Mononuclear cell (primary cell): ENCODE results near the gene MAPK4. TPM values are rescaled to one million over a fixed set of nuclear protein-coding genes. Genes with fewer than 3 reads are reported as not detected.

Source experiments
- H3K27me3 ChIP-seq: 2 replicates; pipeline ENCODE4 v1.6.0; 2011; ENCODE audit warnings: low read length, control low read depth; ENCODE audit not compliant: insufficient read depth
- H3K4me1 ChIP-seq: 2 replicates; pipeline ENCODE4 v1.5.1; 2011; ENCODE audit warnings: mild to moderate bottlenecking, low read length, control low read depth; ENCODE audit not compliant: insufficient read depth
- H3K4me3 ChIP-seq: 2 replicates; pipeline ENCODE4 v1.5.1; 2011; ENCODE audit warnings: mild to moderate bottlenecking, low read length, moderate library complexity
- H3K9me3 ChIP-seq: 2 replicates; pipeline ENCODE4 v1.5.1; 2011; ENCODE audit warnings: low read depth, mild to moderate bottlenecking, control low read depth, low read length
- total RNA-seq: library from RNA; depleted of rRNA; stranded (reverse); fragments of >200 nt; gene quantifications from one replicate; pipeline ENCODE4 v1.2.3, GENCODE V29; 2012

The MAPK4 gene
- total RNA-seq, 1 donor, result not detected

DNA sequence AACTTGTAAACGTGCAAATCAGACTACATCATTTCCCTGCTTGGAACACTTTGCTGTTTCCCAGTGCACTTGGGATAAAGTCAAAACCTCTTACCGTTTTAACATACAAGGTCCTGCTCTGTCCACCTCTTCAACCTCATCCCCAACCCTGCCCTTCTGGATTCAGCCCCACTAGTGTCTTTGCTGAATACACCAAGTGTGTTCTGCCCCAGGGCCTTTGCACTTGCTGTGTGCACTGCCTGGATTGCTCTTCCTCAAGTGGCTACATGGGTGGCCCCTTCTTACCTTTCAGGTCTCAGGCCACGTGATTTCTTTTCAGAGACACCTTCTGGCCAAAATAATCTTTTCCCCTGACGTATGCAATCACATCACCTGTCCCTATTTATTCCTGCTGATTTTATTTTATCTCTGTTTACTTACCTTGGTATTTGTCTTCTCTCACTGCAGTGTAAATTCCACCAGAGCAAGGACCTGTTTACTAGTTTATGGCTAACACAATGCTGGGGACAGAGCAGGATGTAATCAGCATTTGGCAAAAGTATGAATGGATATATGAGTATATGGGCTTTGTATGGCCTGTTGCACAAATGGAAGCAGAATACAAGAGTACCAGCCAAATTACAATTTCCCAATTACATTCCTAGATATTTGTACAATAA is 63.9 kb downstream of the MAPK4 start:
- Histone ChIP-seq H3K4me3 (no peak overlapping the region), H3K9me3 (no peaks in the 10 kb centered on the region), H3K4me1 (no peaks in the 10 kb centered on the region), H3K27me3 (no peaks in the 10 kb centered on the region)

DNA sequence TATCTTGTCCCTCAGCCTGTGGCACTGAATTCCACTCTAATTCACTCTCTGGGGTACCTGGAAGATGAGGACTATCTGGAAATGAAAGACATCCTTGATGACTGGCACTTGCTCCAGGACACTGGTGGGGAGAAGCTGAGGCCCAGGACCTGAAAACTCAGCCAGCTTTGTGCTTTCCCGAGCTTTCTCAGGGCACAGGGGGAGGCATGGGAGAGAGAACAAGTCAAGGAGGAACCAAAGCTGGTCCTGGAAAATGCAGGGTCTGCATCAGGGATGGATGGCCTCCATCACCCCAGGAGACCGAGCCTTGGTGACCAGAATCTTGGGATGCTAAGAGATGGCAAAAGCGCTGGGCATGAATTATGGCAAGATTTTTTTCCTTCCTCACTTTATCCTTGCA is 65.1 kb downstream of the MAPK4 start:
- Histone ChIP-seq H3K9me3 (no peaks in the 10 kb centered on the region), H3K4me1 (no peaks in the 10 kb centered on the region), H3K27me3 (no peaks in the 10 kb centered on the region), H3K4me3 (no peak overlapping the region)

DNA sequence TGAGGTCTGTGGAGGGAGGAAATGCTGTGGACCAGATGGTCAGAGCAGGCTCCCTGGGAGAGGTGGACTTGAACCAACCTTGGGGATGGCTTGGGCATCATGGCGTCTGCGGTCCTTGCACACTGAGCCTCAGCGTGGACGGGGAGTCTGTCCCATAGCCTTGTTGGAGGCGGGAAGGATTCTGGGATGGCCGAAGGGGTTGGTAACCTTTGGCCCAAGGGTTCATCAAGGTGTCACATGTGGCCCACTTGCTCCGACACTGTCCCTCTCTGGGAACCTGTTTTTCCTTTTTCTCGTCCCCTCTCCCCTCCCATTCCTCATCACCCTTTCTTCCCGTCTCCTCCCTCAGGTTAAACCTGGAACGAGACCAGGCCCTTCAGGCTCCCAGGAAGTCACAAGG is 66.4 kb downstream of the MAPK4 start:
- Histone ChIP-seq H3K27me3 (no peaks in the 10 kb centered on the region), H3K4me1 (no peaks in the 10 kb centered on the region), H3K9me3 (no peaks in the 10 kb centered on the region), H3K4me3 (no peak overlapping the region)

DNA sequence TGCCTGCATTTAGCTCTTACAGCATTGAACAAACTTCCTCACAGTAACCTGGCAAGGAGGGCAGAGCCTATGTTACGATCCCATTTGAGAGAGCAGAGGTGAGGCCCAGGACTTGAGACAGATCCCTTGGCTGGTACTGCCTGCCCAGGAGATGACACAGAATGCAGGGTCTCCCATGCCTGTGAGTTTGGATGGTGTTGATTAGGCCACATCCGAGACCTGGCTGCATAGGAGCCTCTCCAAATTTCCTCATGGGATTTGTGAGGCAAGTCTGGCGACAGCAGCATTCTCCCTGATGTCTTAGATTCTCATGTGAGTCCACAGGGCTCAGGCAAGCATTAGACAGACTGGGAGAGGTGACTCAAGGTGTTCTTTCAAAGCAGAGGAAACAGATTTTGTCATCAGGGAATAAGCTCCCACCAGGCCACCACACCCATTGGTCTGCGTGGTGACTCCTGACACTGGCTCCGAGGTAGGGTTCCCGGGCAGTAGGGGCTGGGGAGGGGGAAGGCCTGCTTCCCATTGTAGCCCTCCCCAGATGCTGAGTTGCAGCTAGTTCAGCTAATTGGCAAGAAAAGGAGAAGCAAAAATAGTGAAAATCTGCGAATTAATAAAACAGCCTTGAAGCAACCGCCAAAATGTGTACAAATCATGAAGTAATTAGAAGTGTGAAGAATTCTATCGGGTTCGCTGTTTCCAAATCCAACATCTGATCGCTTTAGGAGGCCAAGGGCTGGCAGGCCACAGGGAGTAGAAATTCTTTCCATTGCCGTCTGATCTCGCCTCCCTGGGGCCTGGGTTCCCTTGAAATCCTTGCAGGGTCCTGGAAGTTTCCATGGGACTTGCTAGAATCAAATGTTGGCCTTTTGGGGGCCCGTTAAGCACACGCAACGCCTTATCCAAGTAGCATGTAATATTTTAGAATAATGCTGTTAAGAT is 68.0 kb downstream of the MAPK4 start:
- no peak overlapping the region for H3K4me3 ChIP-seq
- H3K4me1 ChIP-seq, result no peaks in the 10 kb centered on the region
- no peaks in the 10 kb centered on the region for H3K9me3 ChIP-seq
- no peaks in the 10 kb centered on the region for H3K27me3 ChIP-seq

DNA sequence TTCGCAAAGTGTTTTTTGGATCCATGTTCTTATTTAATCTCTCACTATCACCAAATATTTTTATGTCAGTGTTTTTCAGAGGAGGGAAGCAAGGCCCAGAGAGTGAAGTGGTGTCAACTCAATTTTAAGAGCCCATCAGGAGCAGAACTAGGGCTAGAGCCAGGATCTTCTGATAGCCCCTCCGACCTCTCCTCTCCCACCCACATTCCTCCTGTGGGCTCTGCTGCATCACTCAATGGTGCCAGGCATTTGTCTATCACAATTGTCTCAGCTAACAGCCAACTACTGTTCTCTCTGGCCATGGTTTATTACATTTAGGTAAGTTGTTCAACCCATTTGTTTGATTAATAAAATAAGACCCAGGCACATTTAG is 68.6 kb downstream of the MAPK4 start:
- Histone ChIP-seq H3K9me3 (no peaks in the 10 kb centered on the region), H3K4me3 (no peak overlapping the region), H3K27me3 (no peaks in the 10 kb centered on the region), H3K4me1 (no peaks in the 10 kb centered on the region)

DNA sequence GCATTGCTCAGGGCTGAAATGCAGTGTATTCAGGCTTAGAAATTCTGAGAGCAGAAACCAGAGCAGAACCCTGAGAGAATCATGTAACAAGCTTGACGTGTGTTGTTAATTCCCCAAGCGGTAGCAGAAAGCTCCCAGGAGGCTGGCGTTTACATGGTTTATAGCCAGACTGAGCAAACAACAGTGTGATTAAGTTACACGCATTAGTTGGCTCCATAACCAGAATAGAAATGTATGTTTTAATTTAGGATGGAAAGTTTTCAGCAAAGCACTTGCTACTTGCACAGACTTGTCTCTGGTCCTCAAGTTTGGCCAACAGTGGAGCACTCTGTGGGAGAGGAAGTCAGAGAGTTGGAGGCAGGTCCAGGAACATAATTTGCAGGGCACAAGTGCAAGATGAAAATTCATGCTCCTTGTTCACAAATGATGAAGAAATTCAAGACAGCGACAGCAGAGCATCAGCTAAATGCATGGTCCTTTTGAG is 69.3 kb downstream of the MAPK4 start:
- Histone ChIP-seq H3K4me3 (no peak overlapping the region), H3K9me3 (no peaks in the 10 kb centered on the region), H3K27me3 (no peaks in the 10 kb centered on the region), H3K4me1 (no peaks in the 10 kb centered on the region)

DNA sequence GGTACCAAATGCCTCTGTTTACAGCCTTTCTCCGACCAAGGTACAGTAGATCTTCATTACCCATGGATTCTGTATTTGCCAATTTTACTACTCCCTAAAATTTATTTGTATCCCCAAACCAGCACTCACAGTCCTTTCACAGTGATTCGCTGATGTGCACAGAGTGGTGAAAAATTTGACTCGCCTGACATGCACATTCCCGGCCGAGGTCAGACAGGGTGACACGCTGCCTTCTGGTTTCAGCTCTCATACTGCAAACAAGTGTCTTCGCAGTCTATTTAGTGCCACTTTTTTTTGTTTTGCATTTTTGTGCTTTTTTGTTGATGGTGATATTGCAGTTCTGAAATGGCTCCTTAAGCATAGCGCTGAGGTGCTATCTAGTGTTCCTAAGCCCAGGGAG is 71.0 kb downstream of the MAPK4 start:
- no peaks in the 10 kb centered on the region for H3K27me3 ChIP-seq
- H3K9me3 ChIP-seq, result no peaks in the 10 kb centered on the region
- no peaks in the 10 kb centered on the region for H3K4me1 ChIP-seq
- H3K4me3 ChIP-seq, result no peak overlapping the region

DNA sequence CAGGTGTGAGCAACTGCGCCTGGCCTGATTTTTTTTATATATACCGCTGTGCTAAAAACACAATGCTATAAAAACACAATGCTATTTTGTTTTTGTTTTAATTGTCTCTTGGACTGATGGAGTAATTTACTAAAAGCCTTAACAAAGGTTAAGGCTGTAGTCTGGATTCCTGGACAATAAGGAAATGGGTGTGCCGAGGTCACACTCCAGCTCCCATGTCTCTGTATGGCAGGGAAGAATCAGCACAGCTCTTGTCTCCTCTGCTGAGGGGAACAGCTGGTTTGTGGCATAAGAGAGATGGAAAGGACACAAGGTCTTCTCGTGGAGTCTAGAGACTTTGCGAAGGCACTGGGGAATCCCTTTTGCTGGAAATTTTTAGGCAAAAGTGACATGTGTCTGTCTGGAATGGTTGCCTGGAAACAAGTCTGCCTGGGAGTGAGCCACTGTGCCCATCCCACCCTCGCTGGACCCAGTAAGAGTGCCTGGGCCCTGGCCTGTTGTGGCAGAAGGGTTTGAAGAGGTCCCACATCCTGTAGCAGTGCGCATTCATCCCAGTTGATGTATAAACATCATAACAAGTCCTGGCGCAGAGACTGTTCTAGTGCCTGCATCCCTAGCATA is 73.1 kb downstream of the MAPK4 start:
- no peaks in the 10 kb centered on the region for H3K9me3 ChIP-seq
- H3K4me3 ChIP-seq, result no peak overlapping the region
- H3K27me3 ChIP-seq, result no peaks in the 10 kb centered on the region
- H3K4me1 ChIP-seq, result no peaks in the 10 kb centered on the region

DNA sequence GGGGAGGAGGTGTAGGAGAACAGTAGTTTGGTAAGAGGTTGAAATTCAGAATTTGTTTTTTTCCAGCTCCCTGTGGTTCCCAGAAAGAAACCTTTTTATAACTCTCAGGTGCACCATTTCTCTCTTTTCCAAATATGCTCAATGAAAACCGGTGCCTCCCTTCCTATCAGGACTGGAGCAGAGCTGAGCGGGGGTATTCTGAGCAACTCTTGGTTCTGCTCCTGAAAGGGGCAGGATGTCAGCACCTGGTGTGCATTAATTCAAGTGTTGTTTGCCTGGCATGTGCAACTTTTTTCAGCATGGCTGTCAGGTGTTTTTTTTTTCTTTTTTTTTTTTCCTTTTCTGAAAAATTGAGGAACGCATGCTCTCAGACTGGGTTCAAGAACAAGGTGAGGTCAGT is 74.1 kb downstream of the MAPK4 start:
- H3K9me3 ChIP-seq, result no peaks in the 10 kb centered on the region
- H3K4me3 ChIP-seq, result no peak overlapping the region
- H3K4me1 ChIP-seq, result no peaks in the 10 kb centered on the region

DNA sequence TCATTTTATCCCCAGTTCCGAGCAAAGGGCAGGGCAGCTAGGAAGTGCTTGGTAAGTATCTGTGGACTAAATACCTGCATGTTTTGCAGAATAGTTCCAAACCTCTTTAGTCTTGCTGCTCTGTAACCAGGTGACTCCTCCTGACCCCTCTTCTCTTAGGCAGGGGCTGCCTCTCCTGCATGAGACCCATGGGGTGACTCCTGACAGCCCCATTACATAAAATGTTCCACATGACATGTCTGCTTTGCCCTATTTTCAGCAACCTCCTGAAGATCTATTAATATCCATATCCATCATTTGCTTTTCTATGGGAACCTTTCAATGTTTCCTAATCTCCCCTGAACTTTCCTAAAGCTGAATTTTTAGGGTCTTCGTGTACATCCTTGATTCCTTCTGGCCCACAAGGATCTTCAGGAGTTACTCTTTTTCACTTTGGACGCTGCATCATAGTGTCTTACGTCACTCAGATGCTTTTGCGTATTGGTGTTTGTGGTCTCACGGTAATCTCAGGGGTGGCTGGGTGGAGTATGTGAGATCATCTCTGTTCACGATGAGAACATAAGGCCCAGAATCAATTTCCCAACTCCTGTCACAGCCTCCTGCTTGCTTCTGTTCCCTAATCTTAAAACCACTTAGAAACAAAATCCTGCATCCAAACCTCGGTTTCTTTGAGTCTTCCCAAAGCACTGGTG is 76.6 kb downstream of the MAPK4 start:
- H3K27me3 ChIP-seq, result no peaks in the 10 kb centered on the region
- no peak overlapping the region for H3K4me3 ChIP-seq
- H3K9me3 ChIP-seq, result no peaks in the 10 kb centered on the region
- H3K4me1 ChIP-seq, result no peaks in the 10 kb centered on the region

More for the DNA sequence above, 74.1 kb downstream of the MAPK4 start:
- H3K27me3 ChIP-seq, result no peaks in the 10 kb centered on the region

DNA sequence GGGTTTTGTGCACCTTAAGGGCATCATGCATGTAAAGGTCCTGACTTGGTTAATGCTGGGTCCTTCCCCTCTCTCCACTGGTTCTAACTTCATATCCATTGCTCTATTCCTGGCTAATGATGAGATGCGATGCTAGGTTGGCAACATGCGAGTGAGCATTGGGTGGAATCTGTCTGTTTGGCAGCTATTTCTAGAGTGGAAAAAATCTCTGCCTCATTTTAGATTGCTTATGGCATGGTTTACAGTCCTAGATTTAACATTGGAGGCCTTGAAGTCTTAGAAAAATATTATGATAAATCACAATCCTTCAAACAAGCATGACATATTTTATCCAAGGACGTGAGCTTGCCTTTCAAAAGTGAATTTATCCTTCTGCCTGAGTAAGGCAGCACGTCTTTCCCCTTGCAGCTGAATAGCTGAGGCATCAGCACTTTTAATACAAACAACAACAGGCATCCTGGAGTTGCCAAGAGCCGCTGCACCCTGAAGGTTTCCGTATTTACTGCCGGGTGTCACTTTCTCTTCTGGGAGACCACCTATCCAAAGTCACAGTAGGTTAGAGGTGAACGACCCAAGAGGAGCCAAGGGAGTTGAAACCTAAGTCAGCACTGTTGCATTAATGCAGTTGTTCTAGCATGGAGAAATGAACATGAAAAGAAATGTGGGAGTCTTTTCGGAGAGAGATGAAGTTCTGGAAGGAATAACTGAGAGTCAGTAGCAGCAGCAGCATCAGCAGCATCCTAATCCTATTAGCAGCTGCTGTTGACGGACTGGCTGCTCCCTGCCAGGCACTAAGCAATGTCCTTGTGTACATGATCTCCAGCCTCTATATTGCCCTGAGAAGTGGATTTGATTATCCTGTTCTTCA is 78.4 kb downstream of the MAPK4 start:
- no peaks in the 10 kb centered on the region for H3K27me3 ChIP-seq
- no peaks in the 10 kb centered on the region for H3K9me3 ChIP-seq
- H3K4me3 ChIP-seq, result no peak overlapping the region
- H3K4me1 ChIP-seq, result no peaks in the 10 kb centered on the region

DNA sequence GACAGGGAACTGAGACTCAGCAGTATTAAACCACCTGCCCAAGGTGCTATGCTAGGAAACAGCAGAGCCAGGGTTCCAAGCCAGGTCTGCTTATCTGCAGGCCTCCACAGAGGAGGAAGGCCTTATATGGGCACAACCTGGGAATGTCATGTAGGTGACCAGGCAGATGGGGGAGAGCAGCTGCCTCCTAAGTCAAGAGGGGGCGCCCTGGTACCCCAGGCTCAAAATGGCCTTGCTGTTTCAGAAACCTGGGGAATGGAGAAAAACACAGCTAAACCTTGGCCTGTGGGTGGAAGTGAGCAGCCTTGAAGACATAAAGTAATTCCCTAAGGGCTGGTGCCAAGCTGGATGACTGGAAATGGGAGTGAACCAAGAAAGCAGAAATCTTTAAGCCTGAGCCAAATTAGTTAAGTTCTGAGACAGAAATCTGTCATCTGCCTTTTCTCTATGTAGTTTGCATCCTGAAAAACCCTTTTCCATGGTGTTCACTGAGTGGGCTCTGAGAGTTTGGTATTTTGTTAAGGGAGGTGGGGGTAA is 79.1 kb downstream of the MAPK4 start:
- Histone ChIP-seq H3K27me3 (no peaks in the 10 kb centered on the region), H3K4me3 (no peak overlapping the region), H3K9me3 (no peaks in the 10 kb centered on the region), H3K4me1 (no peaks in the 10 kb centered on the region)

DNA sequence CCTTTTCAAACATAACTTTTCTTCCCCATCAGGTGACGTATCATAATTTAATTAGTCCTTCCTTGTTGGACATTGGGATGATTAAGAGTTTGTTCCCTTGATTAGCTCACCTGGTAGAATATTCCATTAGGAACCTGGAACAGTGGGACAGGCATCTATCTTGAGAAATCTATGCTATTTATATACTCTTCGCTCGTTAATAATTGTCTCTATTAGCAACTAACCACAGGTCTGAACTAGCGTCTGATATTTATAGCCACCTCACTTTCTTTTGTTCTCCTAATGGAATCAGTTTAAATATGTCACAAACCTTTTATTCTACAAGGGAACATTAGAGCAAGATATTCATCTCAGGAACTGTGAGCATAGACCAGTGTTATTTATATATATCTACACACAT is 79.8 kb downstream of the MAPK4 start:
- Histone ChIP-seq H3K4me1 (no peaks in the 10 kb centered on the region), H3K9me3 (no peaks in the 10 kb centered on the region), H3K27me3 (no peaks in the 10 kb centered on the region), H3K4me3 (no peak overlapping the region)

DNA sequence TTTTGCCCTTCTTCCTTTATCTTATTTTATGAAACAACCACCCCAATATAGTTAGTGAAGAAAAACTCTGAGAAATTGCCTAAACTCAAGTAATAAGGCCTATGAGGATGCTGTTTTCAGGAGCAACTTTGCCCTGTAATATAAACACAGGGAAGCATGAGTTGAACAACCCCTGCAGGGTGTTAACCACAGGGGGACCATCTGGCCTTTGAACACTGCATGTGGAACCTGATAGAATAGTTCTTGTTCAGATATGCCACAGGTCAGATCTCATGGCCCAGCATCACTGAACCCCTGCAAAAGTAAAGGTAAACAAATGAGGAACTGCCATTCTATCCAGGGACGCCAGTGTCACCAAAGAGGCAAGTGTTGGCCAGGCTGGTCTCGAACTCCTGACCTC is 82.6 kb downstream of the MAPK4 start:
- no peaks in the 10 kb centered on the region for H3K4me1 ChIP-seq
- no peak overlapping the region for H3K4me3 ChIP-seq
- H3K9me3 ChIP-seq, result no peaks in the 10 kb centered on the region
- no peaks in the 10 kb centered on the region for H3K27me3 ChIP-seq
